ENCODE measurements around the gene DPYSL3.

DPYSL3 gene

GRCh38 chr5:147534172-147534951 is 24.5 kb upstream of the DPYSL3 start:
- DNase-seq (ENCODE audit: extremely low spot score) = no peak
- no peak for TF ChIP-seq SUZ12 (IDR thresholded peaks at IDR 0.05)
- TF ChIP-seq HDGF (IDR thresholded peaks at IDR 0.05; ENCODE audit: borderline replicate concordance) = no peak
- no peak for TF ChIP-seq FOXA1 (IDR thresholded peaks at IDR 0.05)
- no peak for TF ChIP-seq NFRKB (IDR thresholded peaks at IDR 0.05)
- TF ChIP-seq FOXK2 (IDR thresholded peaks at IDR 0.05) = no peak
- TF ChIP-seq ZNF384 (IDR thresholded peaks at IDR 0.05) = no peak
- no peak for TF ChIP-seq L3MBTL2 (conservative IDR thresholded peaks at IDR 0.05)
- no peak for TF ChIP-seq SP1 (IDR thresholded peaks at IDR 0.05)
- TF ChIP-seq ELF4 (IDR thresholded peaks at IDR 0.05) = no peak
- no peak for TF ChIP-seq TARDBP (IDR thresholded peaks at IDR 0.05)
- ChIA-PET POLR2A (no interaction called here), CTCF (no interaction called here)

- ChIA-PET POLR2A (no interaction called here), CTCF (no interaction called here)
- DNase-seq (ENCODE audit: extremely low spot score) = no peak
- TF ChIP-seq ELF4 (IDR thresholded peaks at IDR 0.05) (no peak), FOXK2 (IDR thresholded peaks at IDR 0.05) (no peak), ZNF384 (IDR thresholded peaks at IDR 0.05) (no peak), CTBP1 (IDR thresholded peaks at IDR 0.05; ENCODE audit: borderline replicate concordance) (no peak), SP1 (IDR thresholded peaks at IDR 0.05) (no peak), HDGF (IDR thresholded peaks at IDR 0.05; ENCODE audit: borderline replicate concordance) (no peak), PKNOX1 (IDR thresholded peaks at IDR 0.05) (no peak), LEF1 (IDR thresholded peaks at IDR 0.05; ENCODE audit: borderline replicate concordance) (no peak), L3MBTL2 (conservative IDR thresholded peaks at IDR 0.05) (no peak), FOXA1 (IDR thresholded peaks at IDR 0.05) (no peak), TARDBP (IDR thresholded peaks at IDR 0.05) (no peak), FOXM1 (IDR thresholded peaks at IDR 0.05; ENCODE audit: borderline replicate concordance) (no peak), SUZ12 (IDR thresholded peaks at IDR 0.05) (no peak), NFRKB (IDR thresholded peaks at IDR 0.05) (no peak)
These were observed 22.3 kb upstream of the DPYSL3 start for GRCh38 chr5:147532156-147532555.

- CTCF ChIA-PET = no interaction called here
- POLR2A ChIA-PET = no interaction called here
- TF ChIP-seq LEF1 (IDR thresholded peaks at IDR 0.05; ENCODE audit: borderline replicate concordance) = no peak
- TF ChIP-seq TARDBP (IDR thresholded peaks at IDR 0.05) = no peak
- TF ChIP-seq ZNF384 (IDR thresholded peaks at IDR 0.05) = no peak
- no peak for TF ChIP-seq FOXA1 (IDR thresholded peaks at IDR 0.05)
- no peak for TF ChIP-seq ARNT (IDR thresholded peaks at IDR 0.05)
- TF ChIP-seq SUZ12 (IDR thresholded peaks at IDR 0.05) = no peak
- TF ChIP-seq BHLHE40 (IDR thresholded peaks at IDR 0.05; ENCODE audit: borderline replicate concordance) = no peak
- TF ChIP-seq SP1 (IDR thresholded peaks at IDR 0.05) = no peak
- no peak for TF ChIP-seq NFRKB (IDR thresholded peaks at IDR 0.05)
- TF ChIP-seq FOXK2 (IDR thresholded peaks at IDR 0.05) = no peak
- TF ChIP-seq FOXM1 (IDR thresholded peaks at IDR 0.05; ENCODE audit: borderline replicate concordance) = no peak
- TF ChIP-seq ELF4 (IDR thresholded peaks at IDR 0.05) = no peak
- TF ChIP-seq L3MBTL2 (conservative IDR thresholded peaks at IDR 0.05) = no peak
- no peak for TF ChIP-seq PKNOX1 (IDR thresholded peaks at IDR 0.05)
- TF ChIP-seq CTBP1 (IDR thresholded peaks at IDR 0.05; ENCODE audit: borderline replicate concordance) = no peak
- no peak for TF ChIP-seq HDGF (IDR thresholded peaks at IDR 0.05; ENCODE audit: borderline replicate concordance)
- DNase-seq (ENCODE audit: extremely low spot score) = no peak
These were observed 20.9 kb upstream of the DPYSL3 start for GRCh38 chr5:147530530-147531389.

- ChIA-PET POLR2A (no interaction called here), CTCF (no interaction called here)
- TF ChIP-seq ELF4 (IDR thresholded peaks at IDR 0.05) (no peak), SP1 (IDR thresholded peaks at IDR 0.05) (no peak), FOXK2 (IDR thresholded peaks at IDR 0.05) (no peak), FOXA1 (IDR thresholded peaks at IDR 0.05) (no peak), CTBP1 (IDR thresholded peaks at IDR 0.05; ENCODE audit: borderline replicate concordance) (no peak), SUZ12 (IDR thresholded peaks at IDR 0.05) (no peak)
- no peak for DNase-seq (ENCODE audit: extremely low spot score)
These were observed 13.2 kb upstream of the DPYSL3 start for GRCh38 chr5:147523069-147523468.

GRCh38 chr5:147522435-147522834 is 12.6 kb upstream of the DPYSL3 start:
- ChIA-PET CTCF (no interaction called here), POLR2A (no interaction called here)
- TF ChIP-seq ZNF384 (IDR thresholded peaks at IDR 0.05) (no peak), HDGF (IDR thresholded peaks at IDR 0.05; ENCODE audit: borderline replicate concordance) (no peak), FOXA1 (IDR thresholded peaks at IDR 0.05) (no peak), ARNT (IDR thresholded peaks at IDR 0.05) (no peak), BHLHE40 (IDR thresholded peaks at IDR 0.05; ENCODE audit: borderline replicate concordance) (no peak), SUZ12 (IDR thresholded peaks at IDR 0.05) (no peak), FOXM1 (IDR thresholded peaks at IDR 0.05; ENCODE audit: borderline replicate concordance) (no peak), PKNOX1 (IDR thresholded peaks at IDR 0.05) (no peak), ELF4 (IDR thresholded peaks at IDR 0.05) (no peak), CTBP1 (IDR thresholded peaks at IDR 0.05; ENCODE audit: borderline replicate concordance) (no peak), LEF1 (IDR thresholded peaks at IDR 0.05; ENCODE audit: borderline replicate concordance) (no peak), SP1 (IDR thresholded peaks at IDR 0.05) (no peak)
- DNase-seq (ENCODE audit: extremely low spot score) = no peak
